Hepatic stellate cell (primary cell): ENCODE measurements around the gene TUBB3.
"Not testable (repeated sequence)": the region's sequence is repeated elsewhere in the genome, so short reads cannot be mapped to it uniquely, and the experiment has no call there.

Experiments used
- DNase-seq: peaks from one replicate; pipeline ENCODE4 v3.0.0; 2011; ENCODE audit warnings: low spot score

The TUBB3 gene

GRCh38 chr16:89902980-89903379 is 20.2 kb upstream of the TUBB3 start:
- DNase-seq, result no peak

- no peak for DNase-seq
Observed at GRCh38 chr16:89903908-89904515, 19.1 kb upstream of the TUBB3 start.

- no peak for DNase-seq
Observed at GRCh38 chr16:89904606-89905510, 18.3 kb upstream of the TUBB3 start.

- no peak for DNase-seq
Observed at GRCh38 chr16:89905511-89906139, 17.5 kb upstream of the TUBB3 start.

- no peak for DNase-seq
Observed at GRCh38 chr16:89906140-89907025, 16.8 kb upstream of the TUBB3 start.

- no peak for DNase-seq
Observed at GRCh38 chr16:89907055-89907814, 15.9 kb upstream of the TUBB3 start.

GRCh38 chr16:89908236-89908635 is 14.9 kb upstream of the TUBB3 start:
- no peak for DNase-seq

GRCh38 chr16:89909777-89910716 is 13.1 kb upstream of the TUBB3 start:
- DNase-seq, result peak; percentile 81

- DNase-seq, result no peak
Observed at GRCh38 chr16:89910717-89911354, 12.3 kb upstream of the TUBB3 start.

GRCh38 chr16:89911375-89911774 is 11.8 kb upstream of the TUBB3 start:
- no peak for DNase-seq

GRCh38 chr16:89912143-89912542 is 11.0 kb upstream of the TUBB3 start:
- no peak for DNase-seq

- DNase-seq, result no peak
Observed at GRCh38 chr16:89912627-89913026, 10.5 kb upstream of the TUBB3 start.

GRCh38 chr16:89913408-89914387 is 9.4 kb upstream of the TUBB3 start:
- no peak for DNase-seq

GRCh38 chr16:89914642-89915285 is 8.4 kb upstream of the TUBB3 start:
- DNase-seq, result not testable (repeated sequence)

- DNase-seq, result no peak
Observed at GRCh38 chr16:89915303-89916232, 7.6 kb upstream of the TUBB3 start.

- peak; percentile 74 for DNase-seq
Observed at GRCh38 chr16:89917773-89918452, 5.2 kb upstream of the TUBB3 start.
